Sigmoid colon (tissue), 7 donors: Measurements from ENCODE around the gene BIRC6. TPM values are rescaled to one million over a fixed set of nuclear protein-coding genes. Genes with fewer than 3 reads are reported as not detected.
"Not testable (repeated sequence)": the region's sequence is repeated elsewhere in the genome, so short reads cannot be mapped to it uniquely, and the experiment has no call there.

Source experiments
- DNase-seq: peaks from one replicate; pipeline ENCODE4 v3.0.0-alpha.2; 2019
- H3K27ac ChIP-seq, 4 donors: fragments of 200-600 bp; sonication (generic); one replicate each; pipeline ENCODE4 v1.5.1; 2016 to 2019; ENCODE audit warnings: mild to moderate bottlenecking in 1 of 4
- H3K27me3 ChIP-seq, 3 donors: fragments of 200-600 bp; sonication (generic); one replicate each; pipeline ENCODE4 v1.5.1; 2019; ENCODE audit warnings: mild to moderate bottlenecking in 1 of 3
- H3K36me3 ChIP-seq, 4 donors: fragments of 200-600 bp; sonication (generic); one replicate each; pipeline ENCODE4 v1.5.1; 2016 to 2019
- H3K4me1 ChIP-seq, 4 donors: fragments of 200-600 bp; sonication (generic); one replicate each; pipeline ENCODE4 v1.5.1; 2017 to 2019
- H3K4me3 ChIP-seq, 4 donors: fragments of 200-600 bp; sonication (generic); one replicate each; pipeline ENCODE4 v1.5.1; 2017 to 2019; ENCODE audit warnings: mild to moderate bottlenecking in 2 of 4, moderate library complexity in 1 of 4
- H3K9me3 ChIP-seq, 4 donors: fragments of 200-600 bp in 3 of 4; sonication (generic) in 3 of 4; one replicate each; pipeline versions ENCODE4 v1.5.1 to v1.6.1; 2013 to 2019
- CTCF ChIP-seq, 4 experiments: fragments of 450-650 bp in 3 of 4; fragments of 200-600 bp in 1 of 4; IDR thresholded peaks; one replicate each; pipeline ENCODE4 v1.5.1; 2016 to 2019; ENCODE audit warnings: antibody characterized with exemption in 4 of 4, mild to moderate bottlenecking in 3 of 4, moderate library complexity in 2 of 4
- EP300 ChIP-seq, 4 donors: sonication (generic); formaldehyde crosslinking; IDR thresholded peaks; one replicate each; pipeline ENCODE4 v1.6.1; 2017; ENCODE audit warnings: antibody characterized with exemption in 4 of 4
- POLR2A ChIP-seq, 2 donors: fragments of 450-650 bp; IDR thresholded peaks; one replicate each; pipeline ENCODE4 v1.6.1; 2016; ENCODE audit warnings: antibody characterized with exemption in 2 of 2, mild to moderate bottlenecking in 2 of 2, moderate library complexity in 2 of 2
- POLR2AphosphoS5 ChIP-seq, 4 donors: sonication (generic); formaldehyde crosslinking; IDR thresholded peaks; one replicate each; pipeline ENCODE4 v1.6.1; 2017; ENCODE audit warnings: antibody characterized with exemption in 4 of 4
- WGBS, 2 donors: extraction: QIAGEN DNeasy Blood & Tissue Kit; methylation state at CpG; one replicate each; pipeline ENCODE4 v1.1.7; 2013; 5-methylcytosine and 5-hydroxymethylcytosine counted together
- intact Hi-C: fragments of 100-400 bp; cut with DNase I; formaldehyde crosslinking; loops from one replicate; pipeline ENCODE4 v1.15.1; 2023
- polyA plus RNA-seq, 3 donors: library from polyadenylated mRNA; stranded (reverse); fragments of 200-250 nt; gene quantifications; one replicate each; pipeline ENCODE4 v1.2.3, GENCODE V29; 2013
- total RNA-seq, 4 donors: library from RNA; depleted of rRNA; stranded (reverse); fragments of >200 nt; gene quantifications; one replicate each; pipeline ENCODE4 v1.1.0, GENCODE V29; 2016
- donor health status: healthy with polysubstance abuse.
- donor health status: Bipolar disorder and iron deficiency.
- donor health status: healthy.

BIRC6 gene
- total RNA-seq (100 to 1,000 TPM in 3 of 4 donors, 10 to 100 TPM in 1; 86.4 to 122 (median 110) TPM), polyA plus RNA-seq (10 to 100 TPM in 2 of 3 donors, 1 to 10 TPM in 1; 9.7 to 29.8 (median 17.4) TPM)

- Histone ChIP-seq H3K27me3 (no peaks in the 10 kb centered on the region), H3K4me3 (peak within 1 kb of the TSS; percentile 89 to 99 (median 96)), H3K36me3 (no peaks in the 10 kb centered on the region), H3K4me1 (peaks cover 0 to 40% (median 31%) of the 10 kb centered on the region in 4 donors), H3K9me3 (no peaks in the 10 kb centered on the region), H3K27ac (peak within 1 kb of the TSS; percentile 92 to 99 (median 99))
- TF ChIP-seq CTCF (IDR thresholded peaks at IDR 0.05): no peak
- TF ChIP-seq POLR2A (IDR thresholded peaks at IDR 0.05): peak; percentile 61 to 70
- peak; percentile 86 to 96 (median 94) for TF ChIP-seq POLR2AphosphoS5 (IDR thresholded peaks at IDR 0.05)
- intact Hi-C loops: loop anchor here (1.0 to 2.0 kb wide), 2 partner anchors 78 to 192 kb away; partner anchors contain the start of gene SLC30A6
- 1% methylated on average over 76 of the region's 76 CpGs for WGBS, 2 donors
- DNase-seq: peak; percentile 99
Observed at GRCh38 chr2:32356681-32357317, at the start of gene BIRC6. Gene BIRC6 (plus strand): TSS chr2:32357023. CDS start chr2:32357162, 139 bp downstream.

- peaks cover 0 to 32% (median 4%) of the 10 kb centered on the region in 4 donors for H3K36me3 ChIP-seq
- no peak overlapping the region for H3K27ac ChIP-seq
- no peaks in the 10 kb centered on the region for H3K27me3 ChIP-seq
- no peaks in the 10 kb centered on the region for H3K4me1 ChIP-seq
- no peaks in the 10 kb centered on the region for H3K9me3 ChIP-seq
- no peak for DNase-seq
- TF ChIP-seq CTCF (IDR thresholded peaks at IDR 0.05) (no peak), EP300 (IDR thresholded peaks at IDR 0.05) (no peak), POLR2A (IDR thresholded peaks at IDR 0.05) (no peak), POLR2AphosphoS5 (IDR thresholded peaks at IDR 0.05) (no peak)
- intact Hi-C loops: no loop called here
- 95 to 97% methylated on average over 7 of the region's 7 CpGs for WGBS, 2 donors
- no peak overlapping the region for H3K4me3 ChIP-seq
Observed at GRCh38 chr2:32310577-32310976, 46.2 kb upstream of the BIRC6 start.

- H3K27ac ChIP-seq: no peak overlapping the region
- TF ChIP-seq CTCF (IDR thresholded peaks at IDR 0.05) (no peak), POLR2A (IDR thresholded peaks at IDR 0.05) (no peak), EP300 (IDR thresholded peaks at IDR 0.05) (no peak), POLR2AphosphoS5 (IDR thresholded peaks at IDR 0.05) (no peak)
- no peak overlapping the region for H3K4me3 ChIP-seq
- no peak for DNase-seq
- peaks cover 0 to 12% (median 4%) of the 10 kb centered on the region in 4 donors for H3K36me3 ChIP-seq
- H3K9me3 ChIP-seq: no peaks in the 10 kb centered on the region
- no peaks in the 10 kb centered on the region for H3K27me3 ChIP-seq
- intact Hi-C loops: no loop called here
- no peaks in the 10 kb centered on the region for H3K4me1 ChIP-seq
- 65 to 88% methylated on average over 1 of the region's 1 CpG for WGBS, 2 donors
Observed at GRCh38 chr2:32314886-32315285, 41.9 kb upstream of the BIRC6 start.

- H3K36me3 ChIP-seq, DNase-seq, H3K9me3 ChIP-seq, H3K27ac ChIP-seq, intact Hi-C loops, H3K27me3 ChIP-seq, H3K4me1 ChIP-seq, H3K4me3 ChIP-seq: not testable (repeated sequence)
- 19 to 79% methylated on average over 1 of the region's 1 CpG for WGBS, 2 donors
Observed at GRCh38 chr2:32328679-32329078, 28.1 kb upstream of the BIRC6 start.

- DNase-seq, H3K36me3 ChIP-seq, H3K4me1 ChIP-seq, H3K9me3 ChIP-seq, H3K27ac ChIP-seq, H3K4me3 ChIP-seq, H3K27me3 ChIP-seq, intact Hi-C loops: not testable (repeated sequence)
- WGBS, 2 donors: 20 to 74% methylated on average over 14 of the region's 14 CpGs
Observed at GRCh38 chr2:32329180-32329980, 27.4 kb upstream of the BIRC6 start.
